GM19193 (cell line): ENCODE results near the gene BSND.

Experiments
- POLR2A ChIP-seq: IDR thresholded peaks from 4 replicates; pipeline ENCODE4 v1.6.1; 2011; ENCODE audit not compliant: insufficient read depth, insufficient read length; ENCODE audit errors: extremely low read depth

The BSND gene

DNA sequence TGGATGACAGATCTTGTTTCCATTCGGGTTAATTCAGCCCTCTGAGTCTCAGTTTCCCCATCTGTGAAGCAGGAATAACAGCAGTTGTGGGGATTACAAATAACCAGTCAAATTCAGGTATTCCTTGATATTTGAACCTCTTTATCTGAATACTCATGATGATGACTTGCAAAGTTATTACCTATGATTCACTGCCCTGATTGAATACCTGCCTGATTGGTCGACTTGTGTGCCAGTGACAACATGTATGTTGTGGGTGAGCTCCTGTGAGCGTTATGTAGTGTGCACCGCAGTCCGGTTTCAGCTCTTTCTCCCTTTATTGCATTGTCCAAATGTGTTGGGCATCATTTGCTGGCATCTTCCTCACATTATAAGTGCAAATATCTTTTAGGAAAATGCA is 27.8 kb upstream of the BSND start:
- TF ChIP-seq POLR2A, result no peak

DNA sequence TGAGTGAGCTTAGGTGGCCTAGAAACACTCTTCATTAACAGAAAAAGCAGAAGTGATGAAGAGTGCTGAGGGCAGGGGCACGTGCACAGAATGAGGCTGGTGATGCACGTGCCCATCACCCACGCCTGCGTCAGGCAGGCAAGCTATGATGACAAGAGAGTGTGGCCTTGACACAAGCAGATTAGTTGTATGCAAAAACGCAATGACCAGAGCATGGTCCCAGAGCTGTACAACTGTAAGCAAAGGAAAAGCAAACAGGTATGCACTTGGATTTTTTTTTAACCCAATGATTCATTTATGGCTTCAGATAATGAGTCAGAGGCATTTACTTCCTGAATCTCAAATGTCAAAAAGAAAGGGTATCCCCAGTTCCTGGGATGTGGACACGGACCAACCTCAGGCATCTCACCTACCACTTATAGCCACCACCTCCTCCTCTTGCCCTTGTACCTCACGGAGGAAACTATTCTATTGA is 27.4 kb upstream of the BSND start:
- TF ChIP-seq POLR2A, result no peak

DNA sequence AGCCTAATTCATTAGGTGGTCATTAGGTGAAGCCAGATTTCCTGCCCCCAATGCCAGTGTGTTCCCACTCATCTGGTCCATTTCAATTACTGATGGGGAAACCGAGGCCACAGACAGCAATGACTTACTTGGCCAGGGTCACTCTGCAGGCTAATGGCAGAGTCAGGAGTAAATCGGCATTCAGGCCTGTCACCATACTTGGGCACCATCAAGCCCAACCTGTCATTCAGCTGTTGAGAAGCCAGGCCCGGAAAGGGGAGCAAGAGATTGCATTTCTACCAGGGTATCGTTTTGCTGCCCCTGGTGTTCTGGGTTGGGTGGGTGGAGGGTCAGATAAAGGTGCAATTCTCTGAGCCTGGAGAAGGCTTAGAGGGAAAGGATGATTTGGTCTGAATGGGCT is 26.3 kb upstream of the BSND start:
- TF ChIP-seq POLR2A, result no peak

DNA sequence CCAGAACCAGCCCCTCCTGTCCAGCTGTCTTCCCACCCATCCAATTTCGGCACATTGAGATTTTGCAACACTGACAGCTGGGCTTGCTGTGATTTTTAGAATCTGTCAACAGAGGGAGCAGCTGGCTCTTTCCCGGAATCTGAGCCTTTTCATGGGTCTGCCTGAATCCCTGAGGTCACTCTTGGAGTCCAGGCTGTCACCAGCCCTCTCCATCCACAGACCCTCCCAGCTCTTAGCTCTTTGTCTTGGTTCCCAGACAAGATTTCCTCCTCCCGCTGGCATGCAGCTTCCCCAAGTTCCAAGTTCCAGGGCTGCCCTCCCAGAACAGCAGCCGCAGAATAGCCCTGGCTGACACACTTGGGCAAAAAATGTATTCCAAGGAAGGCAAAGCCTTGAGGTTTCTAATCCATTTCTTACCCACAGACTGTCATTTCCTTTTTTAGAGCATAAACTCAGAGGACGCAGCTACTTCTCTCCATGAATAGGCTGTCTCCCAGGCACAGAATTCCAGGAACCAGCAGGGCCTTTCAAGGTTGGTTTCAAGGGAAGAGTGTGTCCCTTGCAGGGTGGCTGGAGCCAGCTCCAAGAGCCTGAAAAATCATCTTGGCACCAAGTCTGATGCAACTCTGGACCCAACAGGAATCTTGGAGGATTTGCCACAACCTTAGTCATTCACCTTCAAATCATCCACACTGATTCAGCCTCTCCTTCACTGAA is 25.4 kb upstream of the BSND start:
- TF ChIP-seq POLR2A, result no peak

DNA sequence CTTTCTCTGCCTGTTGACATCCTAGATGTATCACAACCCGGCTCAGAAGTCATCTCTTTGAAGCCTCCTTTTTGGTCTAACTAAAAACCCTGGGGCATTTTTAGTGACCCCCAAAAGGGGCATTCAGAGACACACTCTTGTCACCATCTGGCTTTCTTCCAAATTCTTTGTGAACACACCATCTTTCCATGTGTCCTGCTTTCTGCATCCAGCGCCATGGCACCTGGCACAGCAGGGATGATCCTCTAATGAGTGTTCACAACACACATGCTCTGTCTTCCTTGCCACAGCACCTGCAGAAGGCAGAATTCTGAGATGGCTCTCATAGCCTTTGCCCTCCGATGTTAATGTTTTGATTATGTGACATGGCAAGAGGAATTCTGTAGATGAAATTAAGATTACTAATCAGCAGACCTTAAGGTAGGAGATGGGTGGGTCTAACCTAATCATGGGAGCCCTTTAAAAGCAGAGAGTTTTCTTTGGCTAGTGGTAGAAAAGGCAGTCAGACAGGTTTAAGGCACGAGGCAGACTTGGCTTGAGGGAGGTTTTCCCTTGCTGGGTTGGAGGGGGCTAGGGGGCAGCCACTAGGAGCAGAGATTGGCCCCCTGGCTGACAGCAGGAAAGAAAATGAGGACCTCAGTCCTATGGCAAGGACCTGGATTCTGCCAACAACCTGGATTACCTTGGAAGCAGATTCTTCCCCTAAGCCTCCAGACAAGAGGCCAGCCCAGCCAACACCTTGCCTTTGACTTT is 23.2 kb upstream of the BSND start:
- TF ChIP-seq POLR2A, result no peak

DNA sequence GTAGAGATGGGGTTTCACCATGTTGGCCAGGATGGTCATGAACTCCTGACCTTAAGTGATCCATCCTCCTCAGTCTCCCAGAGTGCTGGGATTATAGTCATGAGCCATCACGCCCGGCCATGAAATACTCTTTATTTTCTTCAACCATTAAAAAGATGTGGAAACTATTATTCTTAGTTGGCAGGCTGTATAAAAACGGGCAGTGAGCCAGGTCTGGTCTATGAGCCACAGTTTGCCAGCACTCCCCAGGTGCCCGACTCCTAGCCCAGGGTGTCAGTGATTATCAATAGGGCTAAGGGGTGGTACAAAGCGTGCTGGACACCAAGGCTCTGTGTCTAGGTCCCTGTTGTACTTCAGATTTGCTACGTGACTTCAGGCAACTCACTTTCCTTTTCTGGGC is 22.0 kb upstream of the BSND start:
- no peak for TF ChIP-seq POLR2A

DNA sequence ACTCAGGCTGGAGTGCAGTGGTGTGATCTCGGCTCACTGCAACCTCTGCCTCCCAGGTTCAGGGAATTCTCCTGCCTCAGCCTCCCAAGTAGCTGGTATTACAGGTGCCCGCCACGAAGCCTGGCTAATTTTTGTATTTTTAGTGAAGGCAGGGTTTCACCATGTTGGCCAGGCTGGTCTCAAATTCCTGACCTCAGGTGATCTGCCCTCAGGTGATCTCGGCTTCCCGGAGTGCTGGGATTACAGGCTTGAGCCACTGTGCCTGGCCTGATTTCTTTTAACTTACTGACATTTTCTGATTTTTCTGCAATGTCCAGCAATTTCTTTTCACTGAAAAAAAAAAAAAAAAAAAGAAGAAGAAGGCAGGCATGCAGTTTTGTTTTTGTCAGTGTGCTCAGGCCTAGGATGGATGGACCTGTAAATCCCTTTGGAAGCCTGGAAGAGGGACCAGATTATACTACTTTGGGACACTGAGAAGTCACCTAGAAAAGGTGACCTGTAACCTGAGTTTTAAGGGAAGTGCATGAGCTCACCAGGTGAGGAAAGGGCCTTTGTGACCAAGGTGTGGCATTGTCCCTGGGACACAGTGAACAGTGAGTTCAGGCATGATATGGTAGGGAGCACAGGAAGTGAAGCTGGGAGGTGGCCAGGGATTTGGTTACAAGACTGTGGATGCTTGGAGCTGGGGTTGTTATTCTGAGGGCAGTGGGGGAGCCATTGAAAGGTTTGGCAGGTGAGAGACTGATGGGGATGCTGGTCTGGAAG is 21.0 kb upstream of the BSND start:
- no peak for TF ChIP-seq POLR2A

DNA sequence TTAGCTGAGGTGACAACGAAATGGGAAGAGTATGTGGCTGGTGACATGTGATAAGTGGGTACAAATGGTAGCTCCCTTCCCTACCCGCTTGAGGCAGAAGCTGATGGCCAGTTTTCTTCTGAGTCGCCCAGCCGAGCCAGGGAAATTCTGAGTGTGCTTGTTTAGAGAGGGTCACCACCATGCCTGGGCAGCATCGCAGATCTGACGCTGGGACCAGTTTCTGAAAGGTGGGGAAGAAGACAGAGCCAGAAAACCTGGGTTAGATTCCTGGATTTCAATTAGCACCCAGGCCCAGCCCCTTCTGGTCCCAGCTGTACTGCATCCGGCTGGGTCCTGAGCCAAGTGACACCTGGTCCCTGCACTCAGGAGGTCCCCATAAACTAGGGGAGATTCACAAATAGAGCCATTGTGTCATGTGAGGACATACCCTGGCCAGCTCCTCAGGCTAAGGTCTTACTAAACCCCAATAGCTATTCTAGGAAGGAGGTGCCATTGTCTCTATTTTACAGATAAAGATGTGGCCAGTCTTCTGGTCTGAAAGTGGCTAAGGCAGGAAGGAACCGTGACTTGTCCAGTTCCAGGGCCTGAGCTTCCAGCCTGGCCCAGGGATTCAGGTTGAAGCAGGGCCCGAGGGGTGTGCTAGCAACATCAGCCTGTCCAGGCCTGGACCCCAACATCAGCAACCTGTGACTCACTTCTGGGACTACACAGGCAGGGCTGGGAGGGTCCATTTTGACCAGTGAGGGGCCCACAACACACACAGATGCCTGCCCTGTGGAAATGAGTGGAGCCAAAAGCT is 20.0 kb upstream of the BSND start:
- no peak for TF ChIP-seq POLR2A

DNA sequence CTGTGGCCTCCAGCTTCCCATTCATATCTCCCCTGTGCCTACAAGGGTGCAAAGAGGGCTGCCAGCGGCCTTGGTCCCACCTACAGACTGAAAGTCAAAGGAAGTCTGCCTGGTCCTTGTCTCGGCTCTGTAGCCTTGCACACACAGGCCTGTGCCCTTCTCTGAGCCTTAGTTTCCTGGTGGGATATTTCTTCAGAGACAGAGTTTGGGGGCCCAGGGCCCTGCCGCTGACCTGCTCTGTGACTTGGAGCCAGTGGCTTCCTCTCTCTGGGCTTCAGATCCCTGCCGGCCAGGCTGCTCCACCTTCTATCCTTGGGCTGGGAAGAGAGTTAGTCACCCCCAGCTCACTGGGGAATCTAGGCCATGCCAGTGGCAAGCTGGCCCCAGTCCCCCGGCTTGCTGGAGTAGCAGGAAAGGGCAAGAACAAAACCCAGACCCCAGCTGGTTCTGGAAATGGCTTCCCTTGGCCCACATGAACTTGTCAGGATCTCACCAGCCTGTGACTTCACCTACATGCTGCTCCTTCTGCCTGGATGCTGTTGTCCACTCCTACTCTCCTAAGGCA is 19.3 kb upstream of the BSND start:
- no peak for TF ChIP-seq POLR2A

DNA sequence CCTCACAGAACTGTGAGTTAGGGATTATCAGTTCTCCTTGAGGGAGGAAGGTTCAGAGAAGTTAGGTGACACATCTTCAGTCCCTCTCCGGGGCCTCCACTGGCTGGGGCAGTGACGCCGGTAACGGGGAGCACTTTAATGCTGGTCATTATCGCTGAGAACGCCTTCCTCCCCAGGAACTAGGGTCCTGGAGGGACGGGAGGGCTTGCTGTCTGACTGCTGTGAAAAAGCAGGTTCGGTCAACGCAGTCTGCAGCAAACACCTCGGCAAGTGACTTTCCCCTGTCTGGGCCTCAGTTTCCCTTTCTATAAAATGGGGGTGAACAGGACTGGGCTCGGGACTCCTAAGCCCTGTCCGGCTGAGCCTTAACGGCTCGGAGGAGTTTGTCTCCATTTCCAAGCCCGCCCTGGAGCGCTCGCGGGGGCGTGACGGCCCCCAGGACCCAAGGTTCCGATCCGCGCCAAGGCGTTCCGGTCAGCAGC is 18.6 kb upstream of the BSND start:
- TF ChIP-seq POLR2A, result no peak

DNA sequence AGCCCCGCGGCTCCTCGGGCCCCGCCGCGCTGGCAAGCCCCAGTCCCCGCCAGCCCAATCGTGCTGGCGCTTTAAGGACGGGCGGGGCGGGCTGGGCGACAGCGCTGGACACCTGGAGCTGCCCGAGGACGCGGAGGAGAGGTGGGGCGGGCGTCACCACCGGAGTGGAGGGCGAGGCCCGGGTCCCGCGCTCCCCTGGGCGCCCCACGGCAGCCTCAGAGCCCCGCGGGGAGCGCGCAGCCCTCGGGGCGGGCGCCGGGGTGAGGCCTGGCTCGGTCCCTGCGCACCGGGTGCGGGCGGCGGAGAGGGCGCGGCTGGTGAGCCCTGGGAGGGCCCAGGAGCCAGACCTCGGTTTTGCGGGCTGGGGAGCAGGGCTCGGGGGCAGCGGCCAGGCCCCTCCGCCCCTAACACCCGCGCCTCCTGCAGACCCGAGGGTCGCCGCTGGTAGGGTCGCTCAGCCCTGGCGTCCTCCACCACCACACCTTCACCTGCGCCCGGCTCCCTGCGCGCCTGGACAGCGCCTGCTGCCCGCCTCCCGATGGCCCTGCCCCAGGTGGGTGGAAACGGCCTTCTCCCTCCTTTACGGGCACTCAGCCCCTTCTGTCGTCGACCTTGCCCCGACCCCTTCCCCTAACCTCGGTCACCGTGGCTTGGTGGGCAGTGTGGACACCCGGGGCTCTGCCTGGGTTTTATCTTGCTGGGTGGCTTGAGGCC is 18.0 kb upstream of the BSND start, which contains the start of gene TMEM61:
TMEM61 (plus strand) TSS at position 101 of the 714 bp plus-strand sequence; CDS start at position 539, 438 bp downstream.
- no peak for TF ChIP-seq POLR2A

DNA sequence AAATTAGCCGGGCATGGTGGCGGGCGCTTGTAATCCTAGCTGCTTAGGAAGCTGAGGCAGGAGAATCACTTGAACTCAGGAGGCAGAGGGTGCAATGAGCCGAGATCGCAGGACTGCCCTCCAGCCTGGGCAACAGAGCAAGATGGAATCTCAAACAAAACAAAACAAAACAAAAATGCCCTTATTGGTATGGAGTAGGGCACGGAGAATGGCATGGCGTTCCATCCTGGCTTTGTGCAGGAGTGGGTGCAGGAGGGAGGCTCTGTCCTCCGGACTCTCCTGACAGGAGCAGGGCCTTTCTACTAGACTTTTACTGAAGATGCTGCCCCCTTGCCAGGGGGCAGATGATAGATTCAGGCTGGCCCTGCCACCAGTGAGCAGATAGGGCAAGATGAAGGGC is 17.3 kb upstream of the BSND start:
- no peak for TF ChIP-seq POLR2A

DNA sequence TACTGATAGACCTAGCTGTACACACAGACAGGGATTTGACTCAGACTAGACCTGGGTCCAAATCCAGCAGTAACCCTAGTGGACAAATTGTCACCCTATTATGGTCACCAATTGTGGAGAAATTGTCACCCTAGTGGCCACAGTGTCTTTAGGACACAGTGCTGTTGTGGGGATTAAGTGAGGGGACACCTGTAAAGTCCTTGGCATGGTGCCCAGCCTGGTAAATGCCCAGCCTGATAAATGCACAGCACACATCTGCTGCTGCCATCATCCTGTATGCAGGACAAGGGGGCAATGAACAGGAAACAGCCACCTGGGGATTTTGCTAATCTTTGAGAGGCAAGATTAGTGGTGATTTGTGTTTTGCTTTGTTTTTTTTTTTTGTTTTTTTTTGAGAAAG is 16.0 kb upstream of the BSND start:
- no peak for TF ChIP-seq POLR2A

DNA sequence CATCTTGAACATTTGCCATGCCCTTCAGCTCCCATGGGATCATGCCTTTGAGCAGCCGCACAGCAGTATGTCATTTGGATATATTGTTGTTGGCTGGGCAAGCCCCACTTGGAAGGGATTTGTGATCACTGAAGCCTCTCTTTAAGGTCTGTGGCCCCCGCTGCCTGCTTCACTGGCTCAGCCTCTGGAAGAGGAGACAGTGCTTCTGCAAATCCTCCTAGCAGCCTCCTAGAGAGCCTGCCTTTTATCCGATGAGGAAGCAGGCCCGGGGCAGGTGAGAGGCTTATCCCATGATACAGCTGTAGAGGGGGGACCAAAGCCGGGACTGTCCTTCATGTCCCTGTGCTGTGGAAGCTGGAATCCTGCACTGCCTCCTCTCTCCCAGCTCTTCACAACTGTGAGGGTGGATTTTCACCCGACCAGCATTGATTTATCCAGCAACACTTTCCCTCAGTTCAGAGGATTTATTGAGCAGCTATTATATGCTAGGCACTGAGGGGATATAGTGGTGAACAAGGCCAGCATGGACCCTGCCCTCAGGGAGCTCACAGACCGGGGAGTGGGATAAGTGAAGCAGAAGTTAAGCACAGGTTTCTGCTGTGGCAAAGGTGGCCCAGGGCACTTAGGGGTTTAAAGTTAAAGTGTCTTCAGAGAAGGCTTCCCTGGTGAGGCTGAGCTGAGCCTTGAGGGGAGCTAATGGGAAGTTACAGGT is 14.4 kb upstream of the BSND start:
- TF ChIP-seq POLR2A, result no peak

DNA sequence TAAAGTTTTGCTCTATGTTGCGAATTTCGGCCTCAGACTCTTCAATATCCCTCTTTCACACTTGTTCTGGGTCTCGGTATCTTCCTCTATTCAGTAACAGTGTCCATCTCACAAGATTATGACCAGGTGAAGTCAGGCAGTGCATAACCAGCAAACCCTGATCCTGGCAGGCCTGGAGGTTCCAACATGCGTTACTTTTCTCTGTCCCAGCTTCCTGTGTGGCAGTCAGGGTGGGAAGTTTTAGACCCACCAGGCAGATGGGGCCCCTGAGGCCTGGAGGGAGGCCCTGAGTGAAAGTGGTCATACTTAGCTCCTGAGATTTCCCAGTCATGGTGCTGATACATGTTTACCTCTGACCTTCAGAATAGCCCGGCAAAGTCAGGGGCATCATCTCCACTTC is 13.2 kb upstream of the BSND start:
- TF ChIP-seq POLR2A, result no peak
